ENCODE results near the gene NPW. TPM values are rescaled to one million over a fixed set of nuclear protein-coding genes. Genes with fewer than 3 reads are reported as not detected.

The NPW gene
- total RNA-seq, 1 donor from 2014 or later: 1.3 TPM

- TF ChIP-seq CTCF (conservative IDR thresholded peaks at IDR 0.05): no peak
- no peak within 1 kb of the TSS for H3K27ac Mint-ChIP-seq (ENCODE audit: unreplicated experiment)
- peak within 1 kb of the TSS; percentile 94 for H3K4me3 Mint-ChIP-seq
- no peaks in the 10 kb centered on the region for H3K27me3 Mint-ChIP-seq (ENCODE audit: low read depth)
- DNase-seq (ENCODE audit: low read depth, low spot score): peak; percentile 94
- peaks cover 18% of the 10 kb centered on the region for H3K4me1 Mint-ChIP-seq
- H3K9me3 Mint-ChIP-seq: no peaks in the 10 kb centered on the region
- H3K36me3 Mint-ChIP-seq (ENCODE audit: low read depth): peaks cover 3% of the 10 kb centered on the region
These were observed 27.9 kb downstream of the NPW start, which contains the start of the genes NTHL1 and TSC2 for GRCh38 chr16:2047330-2048115. TSS of gene NTHL1 (minus strand) at chr16:2047834. CDS start at chr16:2047823, 11 bp downstream. TSS of gene TSC2 (plus strand) at chr16:2047985. CDS start at chr16:2048616, 631 bp downstream.

- Mint-ChIP-seq H3K27me3 (ENCODE audit: low read depth) (no peaks in the 10 kb centered on the region), H3K36me3 (ENCODE audit: low read depth) (peaks cover 3% of the 10 kb centered on the region), H3K27ac (ENCODE audit: unreplicated experiment) (no peak overlapping the region), H3K4me3 (peak overlapping the region; percentile 94), H3K4me1 (peaks cover 18% of the 10 kb centered on the region), H3K9me3 (no peaks in the 10 kb centered on the region)
- TF ChIP-seq CTCF (conservative IDR thresholded peaks at IDR 0.05): no peak
- no peak for DNase-seq (ENCODE audit: low read depth, low spot score)
These were observed 28.5 kb downstream of the NPW start for GRCh38 chr16:2048116-2048543.

GRCh38 chr16:2053211-2053610 is 33.6 kb downstream of the NPW start:
- no peak for TF ChIP-seq CTCF (conservative IDR thresholded peaks at IDR 0.05)
- Mint-ChIP-seq H3K27ac (ENCODE audit: unreplicated experiment) (no peak overlapping the region), H3K9me3 (no peaks in the 10 kb centered on the region), H3K36me3 (ENCODE audit: low read depth) (peaks cover 3% of the 10 kb centered on the region), H3K27me3 (ENCODE audit: low read depth) (no peaks in the 10 kb centered on the region), H3K4me3 (no peak overlapping the region), H3K4me1 (peaks cover 7% of the 10 kb centered on the region)
- no peak for DNase-seq (ENCODE audit: low read depth, low spot score)

GRCh38 chr16:2053897-2054296 is 34.3 kb downstream of the NPW start:
- Mint-ChIP-seq H3K27me3 (ENCODE audit: low read depth) (no peaks in the 10 kb centered on the region), H3K4me1 (peaks cover under 1% of the 10 kb centered on the region), H3K36me3 (ENCODE audit: low read depth) (peaks cover 3% of the 10 kb centered on the region), H3K27ac (ENCODE audit: unreplicated experiment) (no peak overlapping the region), H3K9me3 (no peaks in the 10 kb centered on the region), H3K4me3 (no peak overlapping the region)
- DNase-seq (ENCODE audit: low read depth, low spot score): no peak
- no peak for TF ChIP-seq CTCF (conservative IDR thresholded peaks at IDR 0.05)

- no peak for DNase-seq (ENCODE audit: low read depth, low spot score)
- no peaks in the 10 kb centered on the region for H3K4me1 Mint-ChIP-seq
- H3K27me3 Mint-ChIP-seq (ENCODE audit: low read depth): no peaks in the 10 kb centered on the region
- no peak overlapping the region for H3K4me3 Mint-ChIP-seq
- no peak for TF ChIP-seq CTCF (conservative IDR thresholded peaks at IDR 0.05)
- no peak overlapping the region for H3K27ac Mint-ChIP-seq (ENCODE audit: unreplicated experiment)
- H3K9me3 Mint-ChIP-seq: no peaks in the 10 kb centered on the region
- peaks cover 3% of the 10 kb centered on the region for H3K36me3 Mint-ChIP-seq (ENCODE audit: low read depth)
These were observed 35.1 kb downstream of the NPW start for GRCh38 chr16:2054543-2055245.

Data from neural crest cell (in vitro differentiated cells).